Adrenal gland (tissue), 12 donors: ENCODE data around the gene MAPK1IP1L. TPM values are rescaled to one million over a fixed set of nuclear protein-coding genes. Genes with fewer than 3 reads are reported as not detected.
A peak's percentile ranks its signal among the peaks of the same experiment; 100 is the strongest.

Experiments used
- DNase-seq, 7 donors: peaks; one replicate each; pipeline ENCODE4 v3.0.0-alpha.2; 2019 to 2020
- H3K27ac ChIP-seq, 5 donors: fragments of 200-600 bp; sonication (generic) in 4 of 5; 1 replicate in 3 of 5; 2 replicates in 2 of 5; pipeline versions ENCODE4 v1.5.1 to v1.8.0; 2016 to 2020; ENCODE audit warnings: mild to moderate bottlenecking in 1 of 5
- H3K27me3 ChIP-seq: fragments of 200-600 bp; 2 replicates; pipeline ENCODE4 v1.8.0; 2021
- H3K36me3 ChIP-seq, 2 donors: fragments of 200-600 bp; replicated peaks in 1 of 2; 1 replicate in 1 of 2; 2 replicates in 1 of 2; pipeline versions ENCODE4 v1.5.1 to v1.8.0; 2018 to 2022
- H3K4me1 ChIP-seq, 2 donors: fragments of 200-600 bp; replicated peaks in 1 of 2; 1 replicate in 1 of 2; 2 replicates in 1 of 2; pipeline versions ENCODE4 v1.5.1 to v1.8.0; 2018 to 2021
- H3K4me3 ChIP-seq, 4 donors: fragments of 200-600 bp; sonication (generic) in 3 of 4; one replicate each; pipeline ENCODE4 v1.5.1; 2016 to 2018
- H3K9me3 ChIP-seq, 3 donors: fragments of 200-600 bp; sonication (generic) in 1 of 3; replicated peaks in 1 of 3; 1 replicate in 2 of 3; 2 replicates in 1 of 3; pipeline versions ENCODE4 v1.5.1 to v1.8.0; 2016 to 2021
- CTCF ChIP-seq, 6 experiments: fragments of 450-650 bp in 4 of 6; fragments of 200-600 bp in 2 of 6; sonication (generic) in 1 of 6; IDR thresholded peaks; 1 replicate in 5 of 6; 2 replicates in 1 of 6; pipeline versions ENCODE4 v1.5.1 to v1.8.0; 2016 to 2021; ENCODE audit warnings: antibody characterized with exemption in 6 of 6, mild to moderate bottlenecking in 2 of 6, moderate library complexity in 1 of 6
- POLR2A ChIP-seq, 2 donors: fragments of 450-650 bp; IDR thresholded peaks; one replicate each; pipeline ENCODE4 v1.6.1; 2017; ENCODE audit warnings: antibody characterized with exemption in 2 of 2, mild to moderate bottlenecking in 2 of 2, moderate library complexity in 1 of 2
- WGBS, 4 donors: extraction: QIAGEN DNeasy Blood & Tissue Kit in 2 of 4; methylation state at CpG; one replicate each; pipeline versions ENCODE4 v1.1.5 to v1.1.7; 2013 to 2017; 5-methylcytosine and 5-hydroxymethylcytosine counted together
- intact Hi-C, 2 donors: fragments of 100-400 bp; cut with DNase I; formaldehyde crosslinking; loops; one replicate each; pipeline versions ENCODE4 v1.14.1 to v1.15.0; 2022 to 2023
- polyA plus RNA-seq, 3 donors: library from polyadenylated mRNA; stranded (reverse); fragments of 200-250 nt in 2 of 3; fragments of 350-450 nt in 1 of 3; fragmentation: Illumina TruSeq in 1 of 3; extraction: RNeasy Lipid Tissue Mini Kit (QIAGEN cat#74804) in 1 of 3; gene quantifications; one replicate each; pipeline ENCODE4 v1.2.3, GENCODE V29; 2013 to 2014
- total RNA-seq, 9 donors: library from RNA; depleted of rRNA in 4 of 9; stranded (reverse); fragments of >200 nt in 4 of 9; fragments of 120-200 nt in 1 of 9; fragmentation: NEBNext Ultra II Directional in 1 of 9; extraction: Animal tissue kit (Norgen Biotek cat#: 25700) in 1 of 9; gene quantifications; one replicate each; pipeline versions ENCODE4 v1.1.0 to v1.2.4, GENCODE V29; 2013 to 2023
- donor health status: healthy with polysubstance abuse.
- donor health status: Bipolar disorder and iron deficiency.
- donor health status: DM: yes; HTN: yes; CAD: no.
- donor health status: DM: no; HTN: no; CAD: no.
- donor health status: DM: no; HTN: no; CAD: no.
- donor health status: DM: yes; HTN: yes; CAD: no.

MAPK1IP1L gene
- total and polyA plus RNA-seq, 12 donors = 23.2 to 132 (median 76.5) TPM

GRCh38 chr14:55038708-55039107, 12.7 kb upstream of the MAPK1IP1L start:
- H3K36me3 ChIP-seq = peaks cover 0 to 22% of the 10 kb centered on the region in 2 donors

GRCh38 chr14:55043528-55043927, 7.9 kb upstream of the MAPK1IP1L start:
- Histone ChIP-seq H3K4me3 (no peak overlapping the region), H3K36me3 (peaks cover 0 to 12% of the 10 kb centered on the region in 2 donors), H3K27ac (no peak overlapping the region), H3K9me3 (no peaks in the 10 kb centered on the region), H3K27me3 (no peaks in the 10 kb centered on the region), H3K4me1 (peaks cover 0 to 4% of the 10 kb centered on the region in 2 donors)
- TF ChIP-seq POLR2A (IDR thresholded peaks at IDR 0.05) (no peak), CTCF (IDR thresholded peaks at IDR 0.05) (no peak)
- intact Hi-C loops = no loop called here
- no peak for DNase-seq
- WGBS, 4 donors = 93 to 95% (median 95%) methylated on average over 5 of the region's 5 CpGs

More at GRCh38 chr14:55038708-55039107, 12.7 kb upstream of the MAPK1IP1L start:
- Histone ChIP-seq H3K4me1 (peaks cover 0 to 5% of the 10 kb centered on the region in 2 donors), H3K27ac (peak overlapping the region in 1 of 5 donors; percentile 2), H3K9me3 (no peaks in the 10 kb centered on the region), H3K27me3 (no peaks in the 10 kb centered on the region), H3K4me3 (no peak overlapping the region)
- no peak for DNase-seq
- TF ChIP-seq POLR2A (IDR thresholded peaks at IDR 0.05) = no peak
- no peak for TF ChIP-seq CTCF (IDR thresholded peaks at IDR 0.05)
- intact Hi-C loops = no loop called here

- Histone ChIP-seq H3K36me3 (peaks cover 0 to 12% of the 10 kb centered on the region in 2 donors), H3K9me3 (no peaks in the 10 kb centered on the region), H3K4me1 (no peaks in the 10 kb centered on the region), H3K4me3 (no peak overlapping the region), H3K27me3 (no peaks in the 10 kb centered on the region), H3K27ac (no peak overlapping the region)
- intact Hi-C loops = no loop called here
- TF ChIP-seq CTCF (IDR thresholded peaks at IDR 0.05) (no peak), POLR2A (IDR thresholded peaks at IDR 0.05) (no peak)
- DNase-seq = no peak
Observed at GRCh38 chr14:55045087-55045486, 6.4 kb upstream of the MAPK1IP1L start.

GRCh38 chr14:55047301-55048053, 4.0 kb upstream of the MAPK1IP1L start:
- no peak overlapping the region for H3K4me3 ChIP-seq
- no peak for DNase-seq
- H3K36me3 ChIP-seq = peaks cover 0 to 12% of the 10 kb centered on the region in 2 donors
- intact Hi-C loops = no loop called here
- H3K9me3 ChIP-seq = no peaks in the 10 kb centered on the region
- no peaks in the 10 kb centered on the region for H3K27me3 ChIP-seq
- TF ChIP-seq CTCF (IDR thresholded peaks at IDR 0.05) = no peak
- TF ChIP-seq POLR2A (IDR thresholded peaks at IDR 0.05) = no peak
- WGBS, 4 donors = 83 to 90% (median 88%) methylated on average over 5 of the region's 5 CpGs
- peaks cover 0 to 8% of the 10 kb centered on the region in 2 donors for H3K4me1 ChIP-seq
- no peak overlapping the region for H3K27ac ChIP-seq
